Kidney glomerular epithelial cell (primary cell): Measurements from ENCODE around the gene POTEB2.
"Not testable (repeated sequence)": the region's sequence is repeated elsewhere in the genome, so short reads cannot be mapped to it uniquely, and the experiment has no call there.

ENCODE experiments used
- DNase-seq: peaks from one replicate; lab custom pipeline; 2025; lab: John Stamatoyannopoulos, UW

POTEB2 gene

GRCh38 chr15:20866214-20866613 is at the start of gene POTEB2:
Gene POTEB2, minus strand, starts transcription at chr15:20866314. Its CDS starts 33 bp downstream, at chr15:20866281.
- DNase-seq: not testable (repeated sequence)

- DNase-seq: not testable (repeated sequence)
Measured at GRCh38 chr15:20879916-20880315, 13.8 kb upstream of the POTEB2 start.

GRCh38 chr15:20878464-20878863 is 12.3 kb upstream of the POTEB2 start:
- not testable (repeated sequence) for DNase-seq

- not testable (repeated sequence) for DNase-seq
Measured at GRCh38 chr15:20877819-20878218, 11.7 kb upstream of the POTEB2 start.
